IPS DF 6.9 (cell line): ENCODE measurements around the gene MBP.

Source experiments
- DNase-seq: peaks from one replicate; pipeline ENCODE4 v3.0.0-alpha.2; 2013; ENCODE audit warnings: low read depth, low spot score
- H3K27ac ChIP-seq: one replicate; pipeline ENCODE4 v1.5.1; 2013; ENCODE audit warnings: low read length, control low read depth
- H3K27me3 ChIP-seq: 2 replicates; pipeline ENCODE4 v1.6.1; 2013; ENCODE audit warnings: mild to moderate bottlenecking, low read length; ENCODE audit not compliant: control insufficient read depth, insufficient read depth
- H3K36me3 ChIP-seq: 2 replicates; pipeline ENCODE4 v1.6.1; 2013; ENCODE audit warnings: low read length; ENCODE audit not compliant: control insufficient read depth, insufficient read depth
- H3K4me1 ChIP-seq: 2 replicates; pipeline ENCODE4 v1.6.1; 2013; ENCODE audit warnings: low read length; ENCODE audit not compliant: control insufficient read depth, insufficient read depth
- H3K4me3 ChIP-seq: 2 replicates; pipeline ENCODE4 v1.5.1; 2013; ENCODE audit warnings: mild to moderate bottlenecking, low read length
- H3K9me3 ChIP-seq: 2 replicates; pipeline ENCODE4 v1.6.1; 2013; ENCODE audit warnings: low read length, inconsistent platforms; ENCODE audit not compliant: control insufficient read depth, insufficient read depth
- WGBS: extraction: QIAGEN DNeasy Blood & Tissue Kit; methylation state at CpG from one replicate; pipeline ENCODE4 v1.1.7; 2013; ENCODE audit warnings: mixed read lengths, missing lambda C conversion rate; ENCODE audit not compliant: insufficient read length, insufficient coverage; 5-methylcytosine and 5-hydroxymethylcytosine counted together

The MBP gene

GRCh38 chr18:77151033-77151771 is 18.6 kb upstream of the MBP start:
- no peak for DNase-seq
- Histone ChIP-seq H3K9me3 (no peaks in the 10 kb centered on the region), H3K27ac (no peak overlapping the region), H3K27me3 (no peaks in the 10 kb centered on the region), H3K4me3 (no peak overlapping the region), H3K36me3 (no peaks in the 10 kb centered on the region), H3K4me1 (peaks cover 2% of the 10 kb centered on the region; the same call in 1 of the 2 replicates)
- 100% methylated on average over 7 of the region's 8 CpGs for WGBS

GRCh38 chr18:77150588-77150987 is 18.0 kb upstream of the MBP start:
- no peaks in the 10 kb centered on the region for H3K9me3 ChIP-seq

GRCh38 chr18:77148289-77148688 is 15.7 kb upstream of the MBP start:
- Histone ChIP-seq H3K4me3 (no peak overlapping the region), H3K4me1 (peaks cover 2% of the 10 kb centered on the region; the same call in 1 of the 2 replicates), H3K9me3 (no peaks in the 10 kb centered on the region), H3K27ac (no peak overlapping the region), H3K27me3 (no peaks in the 10 kb centered on the region), H3K36me3 (no peaks in the 10 kb centered on the region)
- WGBS, result no CpG with 5 or more reads among the region's 2 CpGs
- DNase-seq, result no peak

More at GRCh38 chr18:77150588-77150987, 18.0 kb upstream of the MBP start:
- Histone ChIP-seq H3K4me3 (no peak overlapping the region), H3K4me1 (peaks cover 2% of the 10 kb centered on the region; the same call in 1 of the 2 replicates), H3K36me3 (no peaks in the 10 kb centered on the region), H3K27me3 (no peaks in the 10 kb centered on the region), H3K27ac (no peak overlapping the region)
- DNase-seq, result no peak
- WGBS, result no CpG with 5 or more reads among the region's 4 CpGs

GRCh38 chr18:77147418-77147852 is 14.9 kb upstream of the MBP start:
- Histone ChIP-seq H3K27ac (no peak overlapping the region), H3K36me3 (no peaks in the 10 kb centered on the region), H3K9me3 (no peaks in the 10 kb centered on the region), H3K27me3 (no peaks in the 10 kb centered on the region), H3K4me1 (peaks cover 2% of the 10 kb centered on the region; the same call in 1 of the 2 replicates), H3K4me3 (no peak overlapping the region)
- no CpG with 5 or more reads among the region's 3 CpGs for WGBS
- DNase-seq, result no peak

- DNase-seq, result no peak
- no peaks in the 10 kb centered on the region for H3K36me3 ChIP-seq
- H3K27me3 ChIP-seq, result no peaks in the 10 kb centered on the region
- H3K9me3 ChIP-seq, result no peaks in the 10 kb centered on the region; the same call in 1 of the 2 replicates
- no peak overlapping the region for H3K27ac ChIP-seq
- no CpG with 5 or more reads among the region's 16 CpGs for WGBS
- peaks cover 2% of the 10 kb centered on the region; the same call in 1 of the 2 replicates for H3K4me1 ChIP-seq
- no peak overlapping the region for H3K4me3 ChIP-seq
Measured at GRCh38 chr18:77146249-77147080, 13.9 kb upstream of the MBP start.

- Histone ChIP-seq H3K36me3 (no peaks in the 10 kb centered on the region), H3K4me1 (peaks cover 2% of the 10 kb centered on the region; the same call in 1 of the 2 replicates), H3K4me3 (no peak overlapping the region), H3K27me3 (no peaks in the 10 kb centered on the region), H3K9me3 (no peaks in the 10 kb centered on the region; the same call in 1 of the 2 replicates), H3K27ac (no peak overlapping the region)
- no CpG with 5 or more reads among the region's 11 CpGs for WGBS
- no peak for DNase-seq
Measured at GRCh38 chr18:77145364-77145901, 12.8 kb upstream of the MBP start.

- H3K27ac ChIP-seq, result no peak overlapping the region
- H3K36me3 ChIP-seq, result no peaks in the 10 kb centered on the region
- H3K4me1 ChIP-seq, result peaks cover 2% of the 10 kb centered on the region; the same call in 1 of the 2 replicates
- WGBS, result no CpG with 5 or more reads among the region's 6 CpGs
- no peak for DNase-seq
- H3K9me3 ChIP-seq, result no peaks in the 10 kb centered on the region; the same call in 1 of the 2 replicates
- H3K4me3 ChIP-seq, result no peak overlapping the region
- no peaks in the 10 kb centered on the region for H3K27me3 ChIP-seq
Measured at GRCh38 chr18:77144451-77145118, 12.0 kb upstream of the MBP start.

GRCh38 chr18:77144046-77144445 is 11.5 kb upstream of the MBP start:
- no CpG with 5 or more reads among the region's 2 CpGs for WGBS
- H3K9me3 ChIP-seq, result no peaks in the 10 kb centered on the region; the same call in 1 of the 2 replicates

GRCh38 chr18:77143196-77143595 is 10.6 kb upstream of the MBP start:
- no peak overlapping the region for H3K27ac ChIP-seq
- no peaks in the 10 kb centered on the region for H3K27me3 ChIP-seq
- WGBS, result no CpG with 5 or more reads among the region's 2 CpGs
- no peaks in the 10 kb centered on the region for H3K36me3 ChIP-seq
- no peak overlapping the region for H3K4me3 ChIP-seq
- no peaks in the 10 kb centered on the region; the same call in 1 of the 2 replicates for H3K9me3 ChIP-seq
- H3K4me1 ChIP-seq, result peaks cover 2% of the 10 kb centered on the region; the same call in 1 of the 2 replicates
- DNase-seq, result no peak

More at GRCh38 chr18:77144046-77144445, 11.5 kb upstream of the MBP start:
- no peaks in the 10 kb centered on the region for H3K27me3 ChIP-seq
- H3K36me3 ChIP-seq, result no peaks in the 10 kb centered on the region
- H3K4me3 ChIP-seq, result no peak overlapping the region
- no peak overlapping the region for H3K27ac ChIP-seq
- no peak for DNase-seq
- peaks cover 2% of the 10 kb centered on the region; the same call in 1 of the 2 replicates for H3K4me1 ChIP-seq
